ENCODE measurements around the gene PCNX3. TPM values are rescaled to one million over a fixed set of nuclear protein-coding genes. Genes with fewer than 3 reads are reported as not detected.

Gene PCNX3
- total and polyA plus RNA-seq, 10 of the 15 experiments (the other 5 are each of a cell fraction or from before 2014, with no cell fraction given), result 0.03 to 46.6 (median 8.4) TPM

DNA sequence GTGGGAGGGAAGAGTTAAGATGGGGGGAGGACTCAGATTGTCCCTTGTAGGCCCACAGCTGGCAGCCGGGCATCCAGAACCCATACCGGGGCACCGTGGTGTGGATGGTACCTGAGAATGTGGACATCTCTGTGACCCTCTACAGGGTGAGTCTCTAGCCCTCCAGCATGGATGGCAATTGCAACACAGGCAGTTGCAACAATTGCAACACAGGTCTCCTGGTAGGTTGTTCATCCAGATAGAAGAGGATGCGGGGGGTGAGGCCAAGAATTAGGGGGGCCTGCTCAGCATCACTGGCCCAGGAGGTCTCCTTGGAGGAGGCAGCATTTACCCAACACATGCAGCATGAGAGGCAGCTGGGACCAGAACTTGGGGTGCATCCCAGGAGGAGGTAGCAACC is 36.3 kb upstream of the PCNX3 start:
- Histone ChIP-seq H2AFZ (ENCODE audit: control insufficient read depth, low read depth, low read length) (no peak overlapping the region), H3K27me3 (replicated peaks in 1 of 2; ENCODE audit: control insufficient read depth in 2 of 2, insufficient read depth in 2 of 2, low read length in 1 of 2) (no peaks in the 10 kb centered on the region), H4K20me1 (ENCODE audit: control insufficient read depth, insufficient read depth) (no peaks in the 10 kb centered on the region; the same call in 1 of the 2 replicates), H3K27ac (ENCODE audit: control insufficient read depth, insufficient read depth) (no peak overlapping the region), H3K79me2 (ENCODE audit: control insufficient read depth, insufficient read depth, low read length) (peaks cover 43% of the 10 kb centered on the region), H3K9ac (ENCODE audit: control insufficient read depth, insufficient read depth, low read length) (no peak overlapping the region), H3K36me3 (ENCODE audit: control insufficient read depth in 2 of 2, insufficient read depth in 2 of 2, low read length in 1 of 2) (peaks cover 5 to 17% of the 10 kb centered on the region in 2 experiments; a peak in 3 of 4 replicates), H3K4me1 (ENCODE audit: control insufficient read depth, insufficient read depth, low read length) (peaks cover 13% of the 10 kb centered on the region), H3K4me3 (no peak overlapping the region), H3K4me2 (ENCODE audit: control insufficient read depth, insufficient read depth) (no peak overlapping the region), H3K9me3 (replicated peaks; ENCODE audit: control insufficient read depth, insufficient read depth, low read length) (no peaks in the 10 kb centered on the region)
- ATAC-seq (no peak), DNase-seq (ENCODE audit: low read depth, low spot score) (no peak), FAIRE-seq (no peak)
- in situ Hi-C loops (cut with MboI) (no loop called here), intact Hi-C loops (cut with micrococcal nuclease; ENCODE audit: unreplicated experiment) (no loop called here)
- ChIA-PET SMC1A (ENCODE audit: uncharacterized antibody, unreplicated experiment) (no interaction called here), RAD21 (ENCODE audit: unreplicated experiment) (no interaction called here), CTCF (interaction anchor here (0.8 to 5.7 kb wide), 2 partner anchors 9 kb away, joined by 3 to 130 read pairs; partner anchors contain the start of gene ZNRD2), POLR2A (interaction anchor here (0.5 to 4.9 kb wide), 2 partner anchors 8 to 613 kb away, joined by 3 to 129 read pairs; no protein-coding TSS in a partner anchor)
- TF ChIP-seq POU2F2 (IDR thresholded peaks at IDR 0.05; ENCODE audit: borderline replicate concordance, low read depth, low read length) (no peak), KAT2A (conservative IDR thresholded peaks at IDR 0.05; ENCODE audit: control insufficient read depth, low read depth, low read length) (no peak), WRNIP1 (IDR thresholded peaks at IDR 0.05; ENCODE audit: borderline replicate concordance, low read depth, low read length) (no peak), MYB (IDR thresholded peaks at IDR 0.05; ENCODE audit: borderline replicate concordance, low read depth, low read length) (no peak), CHD4 (IDR thresholded peaks at IDR 0.05) (no peak), ETV6 (conservative IDR thresholded peaks at IDR 0.05 in 1 of 2, IDR thresholded peaks at IDR 0.05 in 1 of 2; ENCODE audit: borderline replicate concordance in 1 of 2, low read depth in 1 of 2) (no peak)
- TF ChIP-seq, protein P1, sequence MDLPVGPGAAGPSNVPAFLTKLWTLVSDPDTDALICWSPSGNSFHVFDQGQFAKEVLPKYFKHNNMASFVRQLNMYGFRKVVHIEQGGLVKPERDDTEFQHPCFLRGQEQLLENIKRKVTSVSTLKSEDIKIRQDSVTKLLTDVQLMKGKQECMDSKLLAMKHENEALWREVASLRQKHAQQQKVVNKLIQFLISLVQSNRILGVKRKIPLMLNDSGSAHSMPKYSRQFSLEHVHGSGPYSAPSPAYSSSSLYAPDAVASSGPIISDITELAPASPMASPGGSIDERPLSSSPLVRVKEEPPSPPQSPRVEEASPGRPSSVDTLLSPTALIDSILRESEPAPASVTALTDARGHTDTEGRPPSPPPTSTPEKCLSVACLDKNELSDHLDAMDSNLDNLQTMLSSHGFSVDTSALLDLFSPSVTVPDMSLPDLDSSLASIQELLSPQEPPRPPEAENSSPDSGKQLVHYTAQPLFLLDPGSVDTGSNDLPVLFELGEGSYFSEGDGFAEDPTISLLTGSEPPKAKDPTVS (IDR thresholded peaks at IDR 0.05; ENCODE audit: low read depth, low read length), result no peak
- TF ChIP-seq, protein P2, sequence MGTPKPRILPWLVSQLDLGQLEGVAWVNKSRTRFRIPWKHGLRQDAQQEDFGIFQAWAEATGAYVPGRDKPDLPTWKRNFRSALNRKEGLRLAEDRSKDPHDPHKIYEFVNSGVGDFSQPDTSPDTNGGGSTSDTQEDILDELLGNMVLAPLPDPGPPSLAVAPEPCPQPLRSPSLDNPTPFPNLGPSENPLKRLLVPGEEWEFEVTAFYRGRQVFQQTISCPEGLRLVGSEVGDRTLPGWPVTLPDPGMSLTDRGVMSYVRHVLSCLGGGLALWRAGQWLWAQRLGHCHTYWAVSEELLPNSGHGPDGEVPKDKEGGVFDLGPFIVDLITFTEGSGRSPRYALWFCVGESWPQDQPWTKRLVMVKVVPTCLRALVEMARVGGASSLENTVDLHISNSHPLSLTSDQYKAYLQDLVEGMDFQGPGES (IDR thresholded peaks at IDR 0.05), result no peak
- no TSS peak for BruUV-seq (replicated peaks)
- 100% methylated on average over 4 of the region's 4 CpGs for WGBS (ENCODE audit: insufficient coverage, insufficient replicate concordance, low lambda C conversion rate, missing lambda C conversion rate)
